ENCODE results near the gene PRKN.

DNA sequence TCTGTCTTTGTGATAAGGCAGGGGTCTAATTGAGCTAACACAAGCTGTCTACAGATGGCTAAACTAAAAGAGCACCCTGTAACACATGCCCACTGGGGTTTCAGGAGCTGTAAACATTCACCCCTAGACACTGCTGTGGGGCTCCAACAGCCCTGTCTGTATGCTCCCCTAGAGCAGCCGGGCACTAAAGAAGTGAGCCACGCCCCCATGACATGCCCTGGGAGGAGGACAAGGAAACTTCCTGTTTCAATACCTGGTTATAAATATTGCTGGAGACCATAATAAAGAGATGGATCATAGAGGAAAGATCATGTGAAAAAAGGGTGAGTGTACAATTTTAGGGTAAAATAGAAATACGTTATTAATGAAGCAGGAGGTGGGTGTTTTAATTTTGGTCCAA lies 786.0 kb downstream of the PRKN start:
- TF ChIP-seq, protein P1, sequence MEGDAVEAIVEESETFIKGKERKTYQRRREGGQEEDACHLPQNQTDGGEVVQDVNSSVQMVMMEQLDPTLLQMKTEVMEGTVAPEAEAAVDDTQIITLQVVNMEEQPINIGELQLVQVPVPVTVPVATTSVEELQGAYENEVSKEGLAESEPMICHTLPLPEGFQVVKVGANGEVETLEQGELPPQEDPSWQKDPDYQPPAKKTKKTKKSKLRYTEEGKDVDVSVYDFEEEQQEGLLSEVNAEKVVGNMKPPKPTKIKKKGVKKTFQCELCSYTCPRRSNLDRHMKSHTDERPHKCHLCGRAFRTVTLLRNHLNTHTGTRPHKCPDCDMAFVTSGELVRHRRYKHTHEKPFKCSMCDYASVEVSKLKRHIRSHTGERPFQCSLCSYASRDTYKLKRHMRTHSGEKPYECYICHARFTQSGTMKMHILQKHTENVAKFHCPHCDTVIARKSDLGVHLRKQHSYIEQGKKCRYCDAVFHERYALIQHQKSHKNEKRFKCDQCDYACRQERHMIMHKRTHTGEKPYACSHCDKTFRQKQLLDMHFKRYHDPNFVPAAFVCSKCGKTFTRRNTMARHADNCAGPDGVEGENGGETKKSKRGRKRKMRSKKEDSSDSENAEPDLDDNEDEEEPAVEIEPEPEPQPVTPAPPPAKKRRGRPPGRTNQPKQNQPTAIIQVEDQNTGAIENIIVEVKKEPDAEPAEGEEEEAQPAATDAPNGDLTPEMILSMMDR (IDR thresholded peaks at IDR 0.05; ENCODE audit: low read length), result no peak
- no peak for TF ChIP-seq EZH2 (optimal IDR thresholded peaks at IDR 0.05; ENCODE audit: low read depth, low read length)
- TF ChIP-seq EZH2phosphoT487 (IDR thresholded peaks at IDR 0.05; ENCODE audit: low read length), result no peak
